ENCODE measurements around the gene CDK14. TPM values are rescaled to one million over a fixed set of nuclear protein-coding genes. Genes with fewer than 3 reads are reported as not detected.

The CDK14 gene
- total and polyA plus RNA-seq, 10 of the 15 experiments (the other 5 are each of a cell fraction or from before 2014, with no cell fraction given) = 6.5 to 61.3 (median 24.2) TPM

GRCh38 chr7:90958647-90959046 is 362.5 kb downstream of the CDK14 start (continued):
- no peak for TF ChIP-seq NFYB (IDR thresholded peaks at IDR 0.05; ENCODE audit: insufficient read depth, low read depth, low read length)
- no peak for TF ChIP-seq MYC (IDR thresholded peaks at IDR 0.05; ENCODE audit: insufficient read depth, insufficient read length, insufficient replicate concordance, low read length, severe bottlenecking)
- TF ChIP-seq REST (IDR thresholded peaks at IDR 0.05; ENCODE audit: low read depth, low read length) = no peak
- no peak for TF ChIP-seq YY1 (IDR thresholded peaks at IDR 0.05; ENCODE audit: low read depth, low read length)
- no peak for TF ChIP-seq YBX1 (IDR thresholded peaks at IDR 0.05)

DNA sequence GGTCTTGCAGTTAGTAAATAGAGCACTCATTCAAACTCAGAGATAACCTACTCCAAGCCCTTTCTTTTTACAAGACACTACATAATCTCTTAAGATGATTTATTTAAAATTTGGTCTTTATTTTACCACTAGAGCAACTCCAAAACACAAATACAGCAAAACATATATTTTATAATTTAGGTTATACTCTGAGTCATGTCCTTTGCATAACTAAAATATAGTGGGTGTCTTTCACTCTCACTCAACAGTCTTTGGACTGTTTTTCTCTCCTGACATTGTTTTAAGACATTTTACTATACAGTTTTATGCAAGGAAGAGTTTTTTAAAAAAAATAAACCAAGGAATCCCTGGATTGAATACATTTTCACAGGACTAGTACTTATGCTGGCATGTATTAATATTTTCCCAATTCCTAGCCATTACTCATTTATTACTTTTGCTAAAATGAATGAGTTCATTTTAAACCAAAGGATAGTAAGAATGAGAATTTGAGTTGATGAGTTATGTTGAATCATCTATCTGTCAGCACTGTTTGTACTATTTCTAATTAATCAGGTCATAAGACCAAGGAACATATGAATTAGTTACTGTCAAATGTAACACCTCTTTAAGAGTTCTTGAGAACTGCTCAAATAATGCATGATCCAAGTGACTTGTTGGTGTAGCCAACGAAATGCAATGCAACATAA is 365.1 kb downstream of the CDK14 start:
- no peak overlapping the region for H3K4me3 ChIP-seq
- 0% methylated on average over 1 of the region's 1 CpG for WGBS (ENCODE audit: insufficient coverage, insufficient replicate concordance, low lambda C conversion rate, missing lambda C conversion rate)
- ChIA-PET SMC1A (ENCODE audit: uncharacterized antibody, unreplicated experiment) (no interaction called here), RAD21 (ENCODE audit: unreplicated experiment) (no interaction called here), CTCF (interaction anchor here (1.1 kb wide), 1 partner anchor 9 kb away, joined by 3 read pairs; no protein-coding TSS in a partner anchor), POLR2A (no interaction called here)
- no peaks in the 10 kb centered on the region for H4K20me1 ChIP-seq (ENCODE audit: control insufficient read depth, insufficient read depth)
- TF ChIP-seq PKNOX1 (IDR thresholded peaks at IDR 0.05) = no peak
- peak; percentile 55 for TF ChIP-seq JUNB (IDR thresholded peaks at IDR 0.05)
- peak; percentile 34; the same call in 1 of the 2 replicates for TF ChIP-seq NFIC (IDR thresholded peaks at IDR 0.05; ENCODE audit: low read depth, low read length)
- no peak for TF ChIP-seq CHD2 (IDR thresholded peaks at IDR 0.05; ENCODE audit: borderline replicate concordance, low read depth, low read length)
- no peaks in the 10 kb centered on the region for H3K4me1 ChIP-seq (ENCODE audit: control insufficient read depth, insufficient read depth, low read length)
- ATAC-seq (no peak; the same call in 2 of the 3 replicates), DNase-seq (ENCODE audit: low read depth, low spot score) (no peak), FAIRE-seq (no peak)
- H3K36me3 ChIP-seq (ENCODE audit: control insufficient read depth in 2 of 2, insufficient read depth in 2 of 2, low read length in 1 of 2) = no peaks in the 10 kb centered on the region
- intact Hi-C loops (cut with micrococcal nuclease; ENCODE audit: unreplicated experiment) (no loop called here), in situ Hi-C loops (cut with MboI) (no loop called here)
- H3K4me2 ChIP-seq (ENCODE audit: control insufficient read depth, insufficient read depth) = no peak overlapping the region
- H3K9ac ChIP-seq (ENCODE audit: control insufficient read depth, insufficient read depth, low read length) = no peak overlapping the region
- no peaks in the 10 kb centered on the region for H3K9me3 ChIP-seq (replicated peaks; ENCODE audit: control insufficient read depth, insufficient read depth, low read length)
- no peaks in the 10 kb centered on the region for H3K79me2 ChIP-seq (ENCODE audit: control insufficient read depth, insufficient read depth, low read length)
- H3K27ac ChIP-seq (ENCODE audit: control insufficient read depth, insufficient read depth) = no peak overlapping the region
- H3K27me3 ChIP-seq (replicated peaks in 1 of 2; ENCODE audit: control insufficient read depth in 2 of 2, insufficient read depth in 2 of 2, low read length in 1 of 2) = no peaks in the 10 kb centered on the region
- H2AFZ ChIP-seq (ENCODE audit: control insufficient read depth, low read depth, low read length) = no peak overlapping the region
- BruUV-seq (replicated peaks) = no TSS peak

All from GM12878 (cell line).